K562 (cell line): ENCODE data around the gene PLEKHG5. TPM values are rescaled to one million over a fixed set of nuclear protein-coding genes. Genes with fewer than 3 reads are reported as not detected.

Source experiments
- AFF1 ChIP-seq, 2 experiments: fragments of 450-650 bp; IDR thresholded peaks; 2 replicates each; pipeline ENCODE4 v1.6.1; 2018; ENCODE audit warnings: mild to moderate bottlenecking in 2 of 2, low read depth in 1 of 2; ENCODE audit not compliant: partially characterized antibody in 2 of 2
- FUS ChIP-seq: fragments of 200-400 bp; formaldehyde crosslinking; optimal IDR thresholded peaks from 2 replicates; pipeline ENCODE3; 2017; ENCODE audit warnings: low read depth, low read length
- RBM22 ChIP-seq: fragments of 200-400 bp; formaldehyde crosslinking; IDR thresholded peaks from 2 replicates; pipeline ENCODE4 v1.6.1; 2018; ENCODE audit warnings: low read length, low read depth; ENCODE audit not compliant: poor library complexity, severe bottlenecking
- SP1 ChIP-seq: sonication (generic); formaldehyde crosslinking; IDR thresholded peaks from 2 replicates; pipeline ENCODE4 v1.8.1; 2022; ENCODE audit warnings: mild to moderate bottlenecking, missing genetic modification reagents
- TRIM24 ChIP-seq, 2 experiments: fragments of 450-650 bp; IDR thresholded peaks; 2 replicates each; pipeline ENCODE4 v1.6.1; 2016
- polyA plus RNA-seq, 8 experiments: library from polyadenylated mRNA; depleted of rRNA in 4 of 8; stranded (reverse) in 5 of 8; unstranded in 3 of 8; fragments of >200 nt; fragmentation: Nextera tagmentation in 2 of 8; fragmentation: Illumina TruSeq in 1 of 8; extraction: Ambion mirVana in 2 of 8; extraction: Trizol in 1 of 8; gene quantifications; 2 replicates each; pipeline versions ENCODE4 v1.2.1 to v1.2.3, GENCODE V29; 2011 to 2014; ENCODE audit warnings: inconsistent platforms in 1 of 8, missing spikeins in 1 of 8
- total RNA-seq, 7 experiments: library from RNA; depleted of rRNA in 6 of 7; stranded (reverse); fragments of >200 nt in 6 of 7; fragmentation: Illumina TruSeq in 2 of 7; extraction: Trizol in 2 of 7; gene quantifications; 2 replicates each; pipeline versions ENCODE4 v1.2.1 to v1.2.3, GENCODE V29; 2011 to 2021; ENCODE audit warnings: low replicate concordance in 1 of 7
- TF ChIP-seq, protein P1 (sequence below): IDR thresholded peaks from 2 replicates; pipeline ENCODE4 v1.6.1; 2011; ENCODE audit warnings: borderline replicate concordance, low read depth, mild to moderate bottlenecking, moderate library complexity, low read length; ENCODE audit not compliant: insufficient read depth, poor library complexity, severe bottlenecking

The PLEKHG5 gene
- total and polyA plus RNA-seq, 9 of the 15 experiments (the other 6 are each of a cell fraction or from before 2014, with no cell fraction given), result 0.04 to 0.29 (median 0.09) TPM; not detected in 3

GRCh38 chr1:6423321-6423999 is 68.0 kb downstream of the PLEKHG5 start (continued):
- TF ChIP-seq AFF1 (IDR thresholded peaks at IDR 0.05; ENCODE audit: low read depth in 1 of 2, partially characterized antibody in 2 of 2) (no peak), RBM22 (no peak), TRIM24 (IDR thresholded peaks at IDR 0.05) (no peak), FUS (no peak), SP1 (CRISPR knock-in tag) (peak; percentile 55)
- TF ChIP-seq, protein P1, sequence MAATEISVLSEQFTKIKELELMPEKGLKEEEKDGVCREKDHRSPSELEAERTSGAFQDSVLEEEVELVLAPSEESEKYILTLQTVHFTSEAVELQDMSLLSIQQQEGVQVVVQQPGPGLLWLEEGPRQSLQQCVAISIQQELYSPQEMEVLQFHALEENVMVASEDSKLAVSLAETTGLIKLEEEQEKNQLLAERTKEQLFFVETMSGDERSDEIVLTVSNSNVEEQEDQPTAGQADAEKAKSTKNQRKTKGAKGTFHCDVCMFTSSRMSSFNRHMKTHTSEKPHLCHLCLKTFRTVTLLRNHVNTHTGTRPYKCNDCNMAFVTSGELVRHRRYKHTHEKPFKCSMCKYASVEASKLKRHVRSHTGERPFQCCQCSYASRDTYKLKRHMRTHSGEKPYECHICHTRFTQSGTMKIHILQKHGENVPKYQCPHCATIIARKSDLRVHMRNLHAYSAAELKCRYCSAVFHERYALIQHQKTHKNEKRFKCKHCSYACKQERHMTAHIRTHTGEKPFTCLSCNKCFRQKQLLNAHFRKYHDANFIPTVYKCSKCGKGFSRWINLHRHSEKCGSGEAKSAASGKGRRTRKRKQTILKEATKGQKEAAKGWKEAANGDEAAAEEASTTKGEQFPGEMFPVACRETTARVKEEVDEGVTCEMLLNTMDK, result peak; percentile 31
